ENCODE measurements around the gene CCL4.
"Not testable (repeated sequence)": the region's sequence is repeated elsewhere in the genome, so short reads cannot be mapped to it uniquely, and the experiment has no call there.

The CCL4 gene

GRCh38 chr17:36118477-36119353 lies 15.1 kb downstream of the CCL4 start:
- DNase-seq: no peak

DNA sequence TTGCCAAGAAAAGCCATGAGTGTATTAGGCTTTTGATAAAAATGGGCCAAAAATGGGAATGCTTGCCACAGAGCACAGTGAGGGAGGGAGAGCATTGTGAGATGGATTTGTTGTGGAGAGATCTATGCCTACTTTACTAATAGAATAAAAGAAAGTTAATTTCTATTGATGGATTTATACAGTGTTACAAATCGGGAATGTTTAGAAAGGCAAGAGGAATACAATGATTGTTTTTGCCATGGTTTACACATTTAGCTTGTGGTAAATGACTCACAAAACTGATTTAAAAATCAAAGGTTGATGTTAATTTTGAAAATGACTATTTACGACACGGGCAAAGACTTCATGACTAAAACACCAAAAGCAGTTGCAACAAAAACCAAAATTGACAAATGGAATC lies 16.6 kb downstream of the CCL4 start:
- DNase-seq: no peak

- not testable (repeated sequence) for DNase-seq
Measured at GRCh38 chr17:36121099-36121498, 17.5 kb downstream of the CCL4 start.

- DNase-seq: no peak
Measured at GRCh38 chr17:36123431-36123830, 19.8 kb downstream of the CCL4 start.

GRCh38 chr17:36124879-36125824 lies 21.5 kb downstream of the CCL4 start:
- DNase-seq: no peak

GRCh38 chr17:36127199-36127893 lies 23.7 kb downstream of the CCL4 start:
- no peak for DNase-seq

DNA sequence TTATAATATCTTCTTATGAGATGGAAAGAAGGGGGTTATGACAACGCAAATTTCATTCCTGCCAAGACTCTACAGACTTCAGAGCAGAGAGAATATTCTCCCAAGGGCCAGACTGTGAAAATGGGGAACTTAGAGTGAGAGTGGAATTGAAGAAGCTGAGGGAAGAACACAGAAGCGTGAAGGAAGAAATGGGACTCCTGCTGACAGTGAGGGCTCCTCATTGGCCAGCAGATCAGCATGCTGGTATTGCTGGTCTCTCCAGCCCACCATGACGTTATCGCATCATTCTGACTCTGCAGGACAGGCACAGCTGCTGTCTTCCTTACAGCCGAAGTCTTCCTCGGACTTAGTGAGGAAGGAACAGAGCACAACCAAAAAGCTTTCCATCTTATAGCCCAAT lies 24.3 kb downstream of the CCL4 start:
- DNase-seq: no peak

GRCh38 chr17:36128411-36128978 lies 24.9 kb downstream of the CCL4 start:
- no peak for DNase-seq

GRCh38 chr17:36129616-36130015 lies 26.0 kb downstream of the CCL4 start:
- no peak for DNase-seq

- DNase-seq: no peak
Measured at GRCh38 chr17:36130346-36130745, 26.7 kb downstream of the CCL4 start.

- DNase-seq: no peak
Measured at GRCh38 chr17:36131421-36131820, 27.8 kb downstream of the CCL4 start.

DNA sequence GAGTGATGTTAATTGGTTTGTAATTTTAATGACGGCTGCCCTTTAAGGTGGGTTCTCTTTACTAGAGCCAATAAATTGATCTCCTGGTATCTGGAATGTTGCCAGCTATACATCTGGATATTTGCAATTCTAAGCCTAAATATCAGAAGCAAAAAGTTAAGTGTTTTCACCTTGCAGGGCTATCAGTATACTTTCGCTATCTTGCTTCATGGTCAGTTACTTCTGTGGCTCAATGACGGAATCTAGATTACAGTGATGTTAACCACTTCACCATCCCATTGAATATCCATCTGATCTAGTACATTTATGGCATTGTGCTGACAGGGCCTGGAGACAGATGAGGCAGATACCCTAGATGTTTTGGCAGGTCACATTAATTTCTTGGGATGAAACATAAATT lies 28.3 kb downstream of the CCL4 start:
- no peak for DNase-seq

DNA sequence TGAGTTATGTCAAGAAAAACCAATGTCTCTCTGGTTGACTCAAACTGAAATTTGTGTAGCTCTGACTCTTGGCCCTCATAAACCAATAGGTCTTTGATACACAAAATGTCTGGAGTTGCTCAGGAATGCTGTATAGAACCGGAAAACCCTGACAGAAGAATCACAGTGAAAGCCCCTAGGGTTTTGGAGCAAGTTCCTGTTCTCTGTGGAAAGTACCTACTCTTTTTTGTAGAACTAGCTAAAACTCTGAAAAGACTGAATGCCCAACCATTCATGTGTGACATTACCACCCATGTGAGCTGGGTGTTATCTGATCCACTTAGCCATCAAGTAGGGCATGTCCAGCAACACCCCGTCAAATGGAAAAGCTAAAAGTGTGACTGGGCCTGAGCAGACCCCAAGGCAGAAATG lies 28.8 kb downstream of the CCL4 start:
- no peak for DNase-seq

- no peak for DNase-seq
Measured at GRCh38 chr17:36133602-36134236, 30.1 kb downstream of the CCL4 start.

GRCh38 chr17:36135465-36135864 lies 31.8 kb downstream of the CCL4 start:
- DNase-seq: no peak

DNA sequence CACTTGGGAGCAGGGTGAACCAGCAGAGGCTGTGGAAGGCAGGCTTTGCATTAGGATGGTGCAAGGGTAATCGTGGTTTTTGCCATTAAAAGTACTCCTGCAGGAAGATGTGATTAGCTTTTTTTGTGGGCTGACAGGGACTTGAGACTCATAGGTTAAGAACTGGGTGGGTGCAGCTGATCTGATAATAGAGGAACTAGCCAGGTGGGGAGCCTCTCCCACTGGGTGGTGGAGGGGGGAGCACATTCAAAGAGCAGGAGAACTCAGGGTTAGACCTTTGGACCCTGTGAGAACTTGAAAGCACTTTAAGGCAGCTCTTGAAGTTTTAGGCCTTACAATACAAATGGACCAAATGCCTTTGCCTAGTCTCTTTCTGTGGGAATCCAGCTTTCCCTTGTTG lies 32.4 kb downstream of the CCL4 start:
- no peak for DNase-seq

DNA sequence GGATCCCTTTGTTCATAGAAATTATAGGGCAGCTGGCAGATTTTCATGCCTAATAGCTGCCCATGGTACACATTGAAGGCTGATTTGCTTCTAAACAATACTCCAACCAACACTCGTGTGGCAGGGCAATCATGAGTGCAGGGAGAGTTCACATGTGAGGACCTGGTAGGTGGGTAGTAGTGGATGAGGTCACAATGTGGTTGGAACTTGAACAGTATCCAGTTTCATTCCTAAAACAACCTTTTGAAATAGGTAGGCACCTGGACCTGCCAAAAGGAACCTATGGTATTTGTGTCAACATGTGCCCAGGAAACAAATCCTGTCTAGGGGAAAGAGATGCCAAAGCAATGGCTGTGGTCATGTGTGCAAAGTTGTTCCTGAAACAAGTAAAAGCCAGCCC lies 32.8 kb downstream of the CCL4 start:
- DNase-seq: no peak

GRCh38 chr17:36142235-36142634 lies 38.6 kb downstream of the CCL4 start:
- no peak for DNase-seq

GRCh38 chr17:36142806-36143205 lies 39.2 kb downstream of the CCL4 start:
- no peak for DNase-seq

- no peak for DNase-seq
Measured at GRCh38 chr17:36144014-36144413, 40.4 kb downstream of the CCL4 start.

GRCh38 chr17:36144981-36145729 lies 41.5 kb downstream of the CCL4 start:
- DNase-seq: no peak

GRCh38 chr17:36147601-36148000 lies 44.0 kb downstream of the CCL4 start:
- no peak for DNase-seq
